Activated B cell treated with CpG ODN at 0.5 μM for 24 hours (primary cell): Measurements from ENCODE around the gene CAVIN2. TPM values are rescaled to one million over a fixed set of nuclear protein-coding genes. Genes with fewer than 3 reads are reported as not detected.

Experiments
- ATAC-seq: fragments of 200-7000 bp; cut with Tn5 transposase; one replicate; pipeline ENCODE4 v1.10.0; 2021; ENCODE audit warnings: low read depth, mild to moderate bottlenecking, moderate library complexity
- CTCF ChIA-PET: fragments of 350-600 bp; sonication (Branson Sonifier 250); formaldehyde crosslinking; loops from one replicate; lab custom pipeline; 2021; ENCODE audit warnings: antibody characterized with exemption; lab: Charles Lee
- POLR2A ChIA-PET: fragments of 350-600 bp; sonication (Branson Sonifier 250); formaldehyde crosslinking; loops from one replicate; lab custom pipeline; 2021; ENCODE audit warnings: antibody characterized with exemption; lab: Charles Lee
- DNase-seq: peaks from one replicate; pipeline ENCODE4 v3.0.0; 2022
- H3K27ac Mint-ChIP-seq: one replicate; pipeline ENCODE4 v1.8.0; 2020; ENCODE audit warnings: mixed read lengths
- H3K27me3 Mint-ChIP-seq: one replicate; pipeline ENCODE4 v1.8.0; 2021; ENCODE audit warnings: mixed read lengths
- H3K36me3 Mint-ChIP-seq: one replicate; pipeline ENCODE4 v1.8.0; 2021; ENCODE audit warnings: low read depth, mixed read lengths
- H3K4me1 Mint-ChIP-seq: one replicate; pipeline ENCODE4 v1.8.0; 2021; ENCODE audit warnings: mixed read lengths
- H3K4me3 Mint-ChIP-seq: one replicate; pipeline ENCODE4 v1.8.0; 2020; ENCODE audit warnings: mild to moderate bottlenecking, mixed read lengths
- H3K9me3 Mint-ChIP-seq: one replicate; pipeline ENCODE4 v1.8.0; 2020; ENCODE audit warnings: mixed read lengths
- CTCF ChIP-seq: fragments of 200-600 bp; IDR thresholded peaks from one replicate; pipeline ENCODE4 v1.8.0; 2022; ENCODE audit warnings: antibody characterized with exemption, mild to moderate bottlenecking
- intact Hi-C: fragments of 100-400 bp; cut with micrococcal nuclease; formaldehyde crosslinking; loops from one replicate; pipeline ENCODE4 v1.15.1; 2024
- total RNA-seq: library from RNA; stranded (reverse); gene quantifications from 2 replicates; pipeline ENCODE4 v1.2.3, GENCODE V29; 2022

The CAVIN2 gene
- total RNA-seq, 1 donor from 2014 or later, result not detected

- intact Hi-C loops, result no loop called here
- H3K4me1 Mint-ChIP-seq, result no peaks in the 10 kb centered on the region
- no peaks in the 10 kb centered on the region for H3K9me3 Mint-ChIP-seq
- no peaks in the 10 kb centered on the region for H3K36me3 Mint-ChIP-seq
- peaks cover 11% of the 10 kb centered on the region for H3K27me3 Mint-ChIP-seq
- ATAC-seq (no peak), DNase-seq (no peak)
- CTCF ChIA-PET, result no interaction called here
- no peak overlapping the region for H3K4me3 Mint-ChIP-seq
- no peak overlapping the region for H3K27ac Mint-ChIP-seq
- no peak for TF ChIP-seq CTCF
- POLR2A ChIA-PET, result no interaction called here
Measured at GRCh38 chr2:191845248-191845715, 1.6 kb downstream of the CAVIN2 start.

- no peaks in the 10 kb centered on the region for H3K9me3 Mint-ChIP-seq
- no peak for DNase-seq
- intact Hi-C loops, result no loop called here
- TF ChIP-seq CTCF, result no peak
- ChIA-PET POLR2A (no interaction called here), CTCF (no interaction called here)
- no peak overlapping the region for H3K27ac Mint-ChIP-seq
- peaks cover 6% of the 10 kb centered on the region for H3K27me3 Mint-ChIP-seq
- no peak overlapping the region for H3K4me3 Mint-ChIP-seq
- H3K36me3 Mint-ChIP-seq, result no peaks in the 10 kb centered on the region
- H3K4me1 Mint-ChIP-seq, result no peaks in the 10 kb centered on the region
- ATAC-seq, result no peak
Measured at GRCh38 chr2:191844706-191845105, 2.2 kb downstream of the CAVIN2 start.

- H3K27ac Mint-ChIP-seq, result no peak overlapping the region
- intact Hi-C loops, result no loop called here
- no peak overlapping the region for H3K4me3 Mint-ChIP-seq
- ATAC-seq (no peak), DNase-seq (no peak)
- H3K36me3 Mint-ChIP-seq, result no peaks in the 10 kb centered on the region
- POLR2A ChIA-PET, result no interaction called here
- H3K4me1 Mint-ChIP-seq, result no peaks in the 10 kb centered on the region
- no peak for TF ChIP-seq CTCF
- no peaks in the 10 kb centered on the region for H3K27me3 Mint-ChIP-seq
- H3K9me3 Mint-ChIP-seq, result no peaks in the 10 kb centered on the region
- CTCF ChIA-PET, result no interaction called here
Measured at GRCh38 chr2:191840921-191841320, 6.0 kb downstream of the CAVIN2 start.

GRCh38 chr2:191839918-191840804 lies 6.7 kb downstream of the CAVIN2 start:
- H3K9me3 Mint-ChIP-seq, result no peaks in the 10 kb centered on the region
- no peaks in the 10 kb centered on the region for H3K36me3 Mint-ChIP-seq
- no peak overlapping the region for H3K27ac Mint-ChIP-seq
- H3K4me1 Mint-ChIP-seq, result no peaks in the 10 kb centered on the region
- ChIA-PET CTCF (no interaction called here), POLR2A (no interaction called here)
- no peak for DNase-seq
- no peak overlapping the region for H3K4me3 Mint-ChIP-seq
- ATAC-seq, result no peak
- no peak for TF ChIP-seq CTCF
- intact Hi-C loops, result no loop called here
- no peaks in the 10 kb centered on the region for H3K27me3 Mint-ChIP-seq

- Mint-ChIP-seq H3K9me3 (no peaks in the 10 kb centered on the region), H3K27ac (no peak overlapping the region), H3K36me3 (no peaks in the 10 kb centered on the region), H3K4me3 (no peak overlapping the region), H3K4me1 (no peaks in the 10 kb centered on the region), H3K27me3 (peaks cover 2% of the 10 kb centered on the region)
- no peak for ATAC-seq
- ChIA-PET CTCF (no interaction called here), POLR2A (no interaction called here)
- no peak for DNase-seq
- intact Hi-C loops, result no loop called here
- TF ChIP-seq CTCF, result no peak
Measured at GRCh38 chr2:191838526-191838925, 8.4 kb downstream of the CAVIN2 start.
